MM.1S (cell line): Measurements from ENCODE around the gene BANK1.

Experiments used
- EZH2 ChIP-seq: fragments of 300-600 bp; sonication (generic); optimal IDR thresholded peaks from 2 replicates; pipeline ENCODE3; 2017; ENCODE audit warnings: low read depth, mild to moderate bottlenecking, antibody characterized with exemption, low read length, mixed read lengths
- EZH2phosphoT487 ChIP-seq: fragments of 300-600 bp; sonication (generic); IDR thresholded peaks from 2 replicates; pipeline ENCODE4 v1.6.1; 2018; ENCODE audit warnings: antibody characterized with exemption, low read length
- TF ChIP-seq, protein P1 (sequence below): fragments of 300-600 bp; sonication (generic); IDR thresholded peaks from 2 replicates; pipeline ENCODE4 v1.5.1; 2016; ENCODE audit warnings: antibody characterized with exemption, low read length, mixed read lengths

DNA sequence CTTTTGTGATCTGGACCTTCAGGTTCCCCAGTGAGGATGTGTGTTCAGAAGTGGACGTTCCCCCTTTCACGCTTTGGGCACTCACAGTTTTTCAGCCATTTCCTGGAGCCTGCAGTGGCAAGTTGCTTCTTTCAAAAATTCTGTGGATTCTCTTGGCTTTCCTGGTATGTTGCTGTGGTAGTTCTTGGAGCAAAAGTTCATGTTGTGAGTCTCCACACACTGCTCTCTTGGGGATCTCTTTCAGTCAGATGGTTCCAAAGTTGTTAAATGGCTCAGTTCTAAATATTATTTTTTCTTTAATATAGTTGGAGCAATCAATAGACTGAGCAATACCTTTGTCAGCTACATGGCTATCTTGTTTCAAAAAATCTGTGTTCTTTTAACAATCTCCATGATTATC, 28.5 kb upstream of the BANK1 start:
- TF ChIP-seq EZH2 = no peak
- TF ChIP-seq, protein P1, sequence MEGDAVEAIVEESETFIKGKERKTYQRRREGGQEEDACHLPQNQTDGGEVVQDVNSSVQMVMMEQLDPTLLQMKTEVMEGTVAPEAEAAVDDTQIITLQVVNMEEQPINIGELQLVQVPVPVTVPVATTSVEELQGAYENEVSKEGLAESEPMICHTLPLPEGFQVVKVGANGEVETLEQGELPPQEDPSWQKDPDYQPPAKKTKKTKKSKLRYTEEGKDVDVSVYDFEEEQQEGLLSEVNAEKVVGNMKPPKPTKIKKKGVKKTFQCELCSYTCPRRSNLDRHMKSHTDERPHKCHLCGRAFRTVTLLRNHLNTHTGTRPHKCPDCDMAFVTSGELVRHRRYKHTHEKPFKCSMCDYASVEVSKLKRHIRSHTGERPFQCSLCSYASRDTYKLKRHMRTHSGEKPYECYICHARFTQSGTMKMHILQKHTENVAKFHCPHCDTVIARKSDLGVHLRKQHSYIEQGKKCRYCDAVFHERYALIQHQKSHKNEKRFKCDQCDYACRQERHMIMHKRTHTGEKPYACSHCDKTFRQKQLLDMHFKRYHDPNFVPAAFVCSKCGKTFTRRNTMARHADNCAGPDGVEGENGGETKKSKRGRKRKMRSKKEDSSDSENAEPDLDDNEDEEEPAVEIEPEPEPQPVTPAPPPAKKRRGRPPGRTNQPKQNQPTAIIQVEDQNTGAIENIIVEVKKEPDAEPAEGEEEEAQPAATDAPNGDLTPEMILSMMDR = no peak
- no peak for TF ChIP-seq EZH2phosphoT487
